DOHH2 (cell line): ENCODE results near the gene BAIAP2.

ENCODE experiments used
- EZH2phosphoT487 ChIP-seq: fragments of 200-600 bp; sonication (generic); IDR thresholded peaks from 2 replicates; pipeline ENCODE4 v1.6.1; 2017; ENCODE audit warnings: borderline replicate concordance, mild to moderate bottlenecking, antibody characterized with exemption, low read length, moderate library complexity, mixed read lengths
- TF ChIP-seq, protein P1 (sequence below): fragments of 200-600 bp; sonication (generic); IDR thresholded peaks from one replicate; pipeline ENCODE4 v1.5.1; 2014; ENCODE audit warnings: antibody characterized with exemption, mild to moderate bottlenecking, low read depth, low read length; ENCODE audit not compliant: poor library complexity, severe bottlenecking

GRCh38 chr17:81151278-81151677 is 116.3 kb downstream of the BAIAP2 start:
- TF ChIP-seq, protein P1, sequence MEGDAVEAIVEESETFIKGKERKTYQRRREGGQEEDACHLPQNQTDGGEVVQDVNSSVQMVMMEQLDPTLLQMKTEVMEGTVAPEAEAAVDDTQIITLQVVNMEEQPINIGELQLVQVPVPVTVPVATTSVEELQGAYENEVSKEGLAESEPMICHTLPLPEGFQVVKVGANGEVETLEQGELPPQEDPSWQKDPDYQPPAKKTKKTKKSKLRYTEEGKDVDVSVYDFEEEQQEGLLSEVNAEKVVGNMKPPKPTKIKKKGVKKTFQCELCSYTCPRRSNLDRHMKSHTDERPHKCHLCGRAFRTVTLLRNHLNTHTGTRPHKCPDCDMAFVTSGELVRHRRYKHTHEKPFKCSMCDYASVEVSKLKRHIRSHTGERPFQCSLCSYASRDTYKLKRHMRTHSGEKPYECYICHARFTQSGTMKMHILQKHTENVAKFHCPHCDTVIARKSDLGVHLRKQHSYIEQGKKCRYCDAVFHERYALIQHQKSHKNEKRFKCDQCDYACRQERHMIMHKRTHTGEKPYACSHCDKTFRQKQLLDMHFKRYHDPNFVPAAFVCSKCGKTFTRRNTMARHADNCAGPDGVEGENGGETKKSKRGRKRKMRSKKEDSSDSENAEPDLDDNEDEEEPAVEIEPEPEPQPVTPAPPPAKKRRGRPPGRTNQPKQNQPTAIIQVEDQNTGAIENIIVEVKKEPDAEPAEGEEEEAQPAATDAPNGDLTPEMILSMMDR: no peak
- no peak for TF ChIP-seq EZH2phosphoT487
